ENCODE data around the gene CFAP54. TPM values are rescaled to one million over a fixed set of nuclear protein-coding genes. Genes with fewer than 3 reads are reported as not detected.
"Not testable (repeated sequence)": the region's sequence is repeated elsewhere in the genome, so short reads cannot be mapped to it uniquely, and the experiment has no call there.

Gene CFAP54
- polyA plus RNA-seq, 1 donor, result 0.46 TPM

- no peaks in the 10 kb centered on the region for H3K27me3 ChIP-seq (ENCODE audit: control insufficient read depth, insufficient read depth, low read length)
- H3K4me3 ChIP-seq (ENCODE audit: low read length), result no peak overlapping the region
- no peaks in the 10 kb centered on the region for H3K9me3 ChIP-seq (ENCODE audit: control insufficient read depth, low read depth, low read length)
- H3K27ac ChIP-seq (ENCODE audit: low read length), result no peak overlapping the region
- no peaks in the 10 kb centered on the region for H3K36me3 ChIP-seq (ENCODE audit: control insufficient read depth, insufficient read depth, low read length)
- no peaks in the 10 kb centered on the region for H3K4me1 ChIP-seq (ENCODE audit: control insufficient read depth, insufficient read depth, low read length)
- no peak for DNase-seq
- no CpG with 5 or more reads among the region's 3 CpGs for WGBS (ENCODE audit: insufficient coverage, low lambda C conversion rate)
Measured at GRCh38 chr12:96478011-96478410, 11.4 kb upstream of the CFAP54 start.

DNA sequence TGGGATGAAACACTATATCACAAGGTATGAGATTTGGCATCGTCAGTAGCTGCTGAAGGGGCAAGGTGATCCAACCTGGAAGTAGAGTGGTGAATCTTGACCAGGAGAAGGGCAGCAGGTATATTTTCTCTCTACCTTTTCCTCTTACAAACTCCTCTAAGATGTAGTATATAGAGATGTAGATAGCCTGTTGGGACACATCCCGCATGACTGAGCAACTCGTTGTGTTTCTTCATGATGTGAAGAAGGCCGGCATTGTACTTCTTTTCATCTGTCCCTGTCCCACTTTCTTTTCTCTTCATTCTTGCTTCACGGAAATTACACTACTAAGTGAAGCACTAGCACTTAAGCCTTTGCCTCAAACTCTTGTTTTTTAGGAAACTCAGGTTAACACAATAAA lies 7.3 kb upstream of the CFAP54 start:
- Histone ChIP-seq H3K27ac (ENCODE audit: low read length) (no peak overlapping the region), H3K4me3 (ENCODE audit: low read length) (no peak overlapping the region), H3K4me1 (ENCODE audit: control insufficient read depth, insufficient read depth, low read length) (no peaks in the 10 kb centered on the region), H3K9me3 (ENCODE audit: control insufficient read depth, low read depth, low read length) (no peaks in the 10 kb centered on the region), H3K27me3 (ENCODE audit: control insufficient read depth, insufficient read depth, low read length) (no peaks in the 10 kb centered on the region), H3K36me3 (ENCODE audit: control insufficient read depth, insufficient read depth, low read length) (no peaks in the 10 kb centered on the region)
- no peak for DNase-seq
- WGBS (ENCODE audit: insufficient coverage, low lambda C conversion rate), result 93% methylated on average over 2 of the region's 5 CpGs

DNA sequence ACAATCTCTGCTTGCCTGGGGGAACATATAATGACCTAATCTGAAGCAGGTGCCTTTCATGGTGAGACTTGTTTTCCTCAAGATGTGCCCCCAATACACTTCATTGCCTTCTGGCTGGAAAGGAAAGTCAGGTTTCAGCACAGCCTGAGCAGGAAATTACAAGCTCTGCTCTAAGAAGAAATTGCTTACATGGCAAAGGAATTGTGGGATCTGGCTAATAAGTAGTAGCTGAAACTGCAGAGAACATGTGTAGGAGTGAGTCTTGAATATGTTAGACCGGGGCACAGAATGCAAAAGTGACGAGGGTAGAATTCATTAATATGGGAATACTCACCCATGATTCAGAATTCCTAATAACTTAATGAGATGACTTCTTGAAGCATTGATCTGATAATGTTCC lies 6.3 kb upstream of the CFAP54 start:
- Histone ChIP-seq H3K4me3 (ENCODE audit: low read length) (no peak overlapping the region), H3K4me1 (ENCODE audit: control insufficient read depth, insufficient read depth, low read length) (no peaks in the 10 kb centered on the region), H3K27ac (ENCODE audit: low read length) (no peak overlapping the region), H3K36me3 (ENCODE audit: control insufficient read depth, insufficient read depth, low read length) (no peaks in the 10 kb centered on the region), H3K27me3 (ENCODE audit: control insufficient read depth, insufficient read depth, low read length) (peaks cover 2% of the 10 kb centered on the region), H3K9me3 (ENCODE audit: control insufficient read depth, low read depth, low read length) (no peaks in the 10 kb centered on the region)
- WGBS (ENCODE audit: insufficient coverage, low lambda C conversion rate), result 100% methylated on average over 2 of the region's 2 CpGs
- DNase-seq, result no peak

- peaks cover 23% of the 10 kb centered on the region for H3K27me3 ChIP-seq (ENCODE audit: control insufficient read depth, insufficient read depth, low read length)
- H3K4me1 ChIP-seq (ENCODE audit: control insufficient read depth, insufficient read depth, low read length), result no peaks in the 10 kb centered on the region
- H3K36me3 ChIP-seq (ENCODE audit: control insufficient read depth, insufficient read depth, low read length), result no peaks in the 10 kb centered on the region
- no CpG with 5 or more reads among the region's 12 CpGs for WGBS (ENCODE audit: insufficient coverage, low lambda C conversion rate)
- no peak overlapping the region for H3K4me3 ChIP-seq (ENCODE audit: low read length)
- no peak for DNase-seq
- no peak overlapping the region for H3K27ac ChIP-seq (ENCODE audit: low read length)
- H3K9me3 ChIP-seq (ENCODE audit: control insufficient read depth, low read depth, low read length), result peaks cover 2% of the 10 kb centered on the region
Measured at GRCh38 chr12:96486751-96487613, 2.4 kb upstream of the CFAP54 start.

- H3K36me3 ChIP-seq (ENCODE audit: control insufficient read depth, insufficient read depth, low read length), result no peaks in the 10 kb centered on the region
Measured at GRCh38 chr12:96487634-96488033, 1.7 kb upstream of the CFAP54 start.

GRCh38 chr12:96493106-96493505 lies 3.7 kb downstream of the CFAP54 start:
- Histone ChIP-seq H3K4me3 (ENCODE audit: low read length) (no peak overlapping the region), H3K4me1 (ENCODE audit: control insufficient read depth, insufficient read depth, low read length) (no peaks in the 10 kb centered on the region), H3K9me3 (ENCODE audit: control insufficient read depth, low read depth, low read length) (peaks cover 2% of the 10 kb centered on the region), H3K36me3 (ENCODE audit: control insufficient read depth, insufficient read depth, low read length) (no peaks in the 10 kb centered on the region), H3K27me3 (ENCODE audit: control insufficient read depth, insufficient read depth, low read length) (peaks cover 21% of the 10 kb centered on the region), H3K27ac (ENCODE audit: low read length) (no peak overlapping the region)
- no peak for DNase-seq

More at GRCh38 chr12:96487634-96488033, 1.7 kb upstream of the CFAP54 start:
- WGBS (ENCODE audit: insufficient coverage, low lambda C conversion rate), result 82% methylated on average over 2 of the region's 3 CpGs
- Histone ChIP-seq H3K27ac (ENCODE audit: low read length) (no peak overlapping the region), H3K4me3 (ENCODE audit: low read length) (no peak overlapping the region), H3K4me1 (ENCODE audit: control insufficient read depth, insufficient read depth, low read length) (no peaks in the 10 kb centered on the region), H3K27me3 (ENCODE audit: control insufficient read depth, insufficient read depth, low read length) (peaks cover 23% of the 10 kb centered on the region), H3K9me3 (ENCODE audit: control insufficient read depth, low read depth, low read length) (peaks cover 2% of the 10 kb centered on the region)
- no peak for DNase-seq

GRCh38 chr12:96494154-96494553 lies 4.8 kb downstream of the CFAP54 start:
- H3K4me1 ChIP-seq (ENCODE audit: control insufficient read depth, insufficient read depth, low read length); DNase-seq; H3K4me3 ChIP-seq (ENCODE audit: low read length); H3K9me3 ChIP-seq (ENCODE audit: control insufficient read depth, low read depth, low read length); H3K36me3 ChIP-seq (ENCODE audit: control insufficient read depth, insufficient read depth, low read length); H3K27ac ChIP-seq (ENCODE audit: low read length): not testable (repeated sequence)
- WGBS (ENCODE audit: insufficient coverage, low lambda C conversion rate), result no CpG with 5 or more reads among the region's 6 CpGs
- peaks cover 18% of the 10 kb centered on the region for H3K27me3 ChIP-seq (ENCODE audit: control insufficient read depth, insufficient read depth, low read length)

- WGBS (ENCODE audit: insufficient coverage, low lambda C conversion rate), result 100% methylated on average over 1 of the region's 11 CpGs
- H3K9me3 ChIP-seq (ENCODE audit: control insufficient read depth, low read depth, low read length), result no peaks in the 10 kb centered on the region
- H3K36me3 ChIP-seq (ENCODE audit: control insufficient read depth, insufficient read depth, low read length), result no peaks in the 10 kb centered on the region
- DNase-seq, result no peak
- no peak overlapping the region for H3K27ac ChIP-seq (ENCODE audit: low read length)
- H3K4me1 ChIP-seq (ENCODE audit: control insufficient read depth, insufficient read depth, low read length), result no peaks in the 10 kb centered on the region
- no peak overlapping the region for H3K4me3 ChIP-seq (ENCODE audit: low read length)
- peaks cover 10% of the 10 kb centered on the region for H3K27me3 ChIP-seq (ENCODE audit: control insufficient read depth, insufficient read depth, low read length)
Measured at GRCh38 chr12:96495155-96495554, 5.8 kb downstream of the CFAP54 start.

- H3K4me1 ChIP-seq (ENCODE audit: control insufficient read depth, insufficient read depth, low read length), result no peaks in the 10 kb centered on the region
- H3K27me3 ChIP-seq (ENCODE audit: control insufficient read depth, insufficient read depth, low read length), result peaks cover 5% of the 10 kb centered on the region
- no peaks in the 10 kb centered on the region for H3K9me3 ChIP-seq (ENCODE audit: control insufficient read depth, low read depth, low read length)
- H3K27ac ChIP-seq (ENCODE audit: low read length), result no peak overlapping the region
- no peak for DNase-seq
- no peaks in the 10 kb centered on the region for H3K36me3 ChIP-seq (ENCODE audit: control insufficient read depth, insufficient read depth, low read length)
- no peak overlapping the region for H3K4me3 ChIP-seq (ENCODE audit: low read length)
- WGBS (ENCODE audit: insufficient coverage, low lambda C conversion rate), result no CpG with 5 or more reads among the region's 2 CpGs
Measured at GRCh38 chr12:96495841-96496545, 6.6 kb downstream of the CFAP54 start.

DNA sequence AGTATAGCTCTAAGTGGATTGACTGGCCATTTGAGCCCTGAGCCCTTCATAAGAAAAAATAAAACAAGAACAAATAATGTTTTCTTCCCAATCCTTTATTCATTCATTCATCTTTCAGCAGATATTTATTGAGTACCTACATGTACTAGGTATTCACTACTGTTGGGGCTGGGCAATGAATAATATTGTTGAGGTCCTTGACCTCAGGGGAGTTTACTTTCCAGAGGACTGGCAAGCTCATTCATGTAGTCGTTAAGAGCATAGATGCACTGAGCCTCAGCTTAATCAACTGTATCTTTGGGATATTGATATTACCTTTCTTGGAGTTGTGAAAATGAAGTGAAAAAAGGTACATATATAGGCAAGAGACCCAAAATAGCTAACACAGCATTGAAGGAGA lies 7.6 kb downstream of the CFAP54 start:
- DNase-seq, result no peak
- Histone ChIP-seq H3K4me1 (ENCODE audit: control insufficient read depth, insufficient read depth, low read length) (no peaks in the 10 kb centered on the region), H3K27me3 (ENCODE audit: control insufficient read depth, insufficient read depth, low read length) (no peaks in the 10 kb centered on the region), H3K27ac (ENCODE audit: low read length) (no peak overlapping the region), H3K36me3 (ENCODE audit: control insufficient read depth, insufficient read depth, low read length) (no peaks in the 10 kb centered on the region), H3K4me3 (ENCODE audit: low read length) (no peak overlapping the region), H3K9me3 (ENCODE audit: control insufficient read depth, low read depth, low read length) (no peaks in the 10 kb centered on the region)
- no CpG with 5 or more reads among the region's 1 CpG for WGBS (ENCODE audit: insufficient coverage, low lambda C conversion rate)

Measured in large intestine (tissue), 3 donors.